ENCODE measurements around the gene ARHGEF3.

Gene ARHGEF3

GRCh38 chr3:56682462-56683121 lies 119.2 kb downstream of the ARHGEF3 start:
- DNase-seq (ENCODE audit: low read depth) = peak; percentile 64

- DNase-seq (ENCODE audit: low read depth) = no peak
Measured at GRCh38 chr3:56681984-56682461, 119.7 kb downstream of the ARHGEF3 start.

DNA sequence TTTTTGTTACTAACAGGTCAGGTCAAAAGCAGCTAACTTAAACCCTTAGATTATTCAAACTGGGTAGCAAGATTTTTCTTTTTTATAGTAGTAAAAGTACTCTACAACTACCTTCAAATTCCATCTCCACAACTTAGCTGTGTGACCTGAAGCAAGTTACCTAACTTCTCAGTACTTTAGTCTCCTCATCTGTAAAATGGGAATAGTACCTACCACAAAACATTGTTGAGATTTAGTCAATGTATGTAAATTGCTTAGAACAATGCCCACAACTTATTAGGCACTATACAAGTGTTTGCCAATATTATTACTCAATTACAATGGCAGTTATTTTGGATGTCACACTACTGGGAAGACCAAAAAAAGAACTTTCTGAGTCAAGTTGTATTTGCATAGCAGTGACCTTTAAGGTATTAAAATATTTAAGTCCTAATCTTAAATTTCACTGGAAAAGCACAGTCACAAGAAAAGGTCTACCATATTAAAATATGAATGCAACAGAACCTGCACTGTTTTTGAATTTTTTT lies 121.6 kb downstream of the ARHGEF3 start:
- no peak for DNase-seq (ENCODE audit: low read depth)

Data from T-helper 22 cell (primary cell).